ENCODE measurements around the gene ACOT12. TPM values are rescaled to one million over a fixed set of nuclear protein-coding genes. Genes with fewer than 3 reads are reported as not detected.
"Not testable (repeated sequence)": the region's sequence is repeated elsewhere in the genome, so short reads cannot be mapped to it uniquely, and the experiment has no call there.

ACOT12 gene
- total RNA-seq, 4 donors from 2014 or later, result 1.7 TPM; not detected in 3

- no peak for DNase-seq (ENCODE audit: low spot score in 2 of 2)
- peaks cover 0 to 18% (median 0%) of the 10 kb centered on the region in 3 donors for H3K36me3 ChIP-seq
- no peaks in the 10 kb centered on the region for H3K9me3 ChIP-seq
- peaks cover 0 to 4% (median 0%) of the 10 kb centered on the region in 4 donors for H3K4me1 ChIP-seq
- no peak overlapping the region for H3K27ac ChIP-seq
- TF ChIP-seq CTCF (IDR thresholded peaks at IDR 0.05), result no peak
- H3K4me3 ChIP-seq, result no peak overlapping the region
- no peaks in the 10 kb centered on the region for H3K27me3 ChIP-seq
- 83 to 95% methylated on average over 2 of the region's 2 CpGs for WGBS, 2 donors
Measured at GRCh38 chr5:81409361-81409760, 15.4 kb upstream of the ACOT12 start.

GRCh38 chr5:81408496-81408895 is 14.6 kb upstream of the ACOT12 start:
- Histone ChIP-seq H3K27me3 (no peaks in the 10 kb centered on the region), H3K9me3 (no peaks in the 10 kb centered on the region), H3K27ac (no peak overlapping the region), H3K4me1 (peaks cover 0 to 4% (median 0%) of the 10 kb centered on the region in 4 donors), H3K36me3 (peaks cover 0 to 18% (median 0%) of the 10 kb centered on the region in 3 donors), H3K4me3 (no peak overlapping the region)
- DNase-seq (ENCODE audit: low spot score in 2 of 2), result no peak
- no peak for TF ChIP-seq POLR2A (IDR thresholded peaks at IDR 0.05)
- no peak for TF ChIP-seq EP300 (IDR thresholded peaks at IDR 0.05)
- TF ChIP-seq CTCF (IDR thresholded peaks at IDR 0.05), result no peak
- WGBS, 2 donors, result 23 to 38% methylated on average over 1 of the region's 1 CpG

GRCh38 chr5:81407811-81408210 is 13.9 kb upstream of the ACOT12 start:
- not testable (repeated sequence) for DNase-seq (ENCODE audit: low spot score in 2 of 2); H3K9me3 ChIP-seq; H3K27me3 ChIP-seq; H3K27ac ChIP-seq; H3K4me3 ChIP-seq; H3K4me1 ChIP-seq
- peaks cover 0 to 18% (median 0%) of the 10 kb centered on the region in 3 donors for H3K36me3 ChIP-seq
- WGBS, 2 donors, result 55 to 67% methylated on average over 4 of the region's 4 CpGs

GRCh38 chr5:81405126-81405891 is 11.4 kb upstream of the ACOT12 start:
- H3K36me3 ChIP-seq, result peaks cover 0 to 18% (median 0%) of the 10 kb centered on the region in 3 donors
- H3K27ac ChIP-seq, result no peak overlapping the region
- TF ChIP-seq POLR2A (IDR thresholded peaks at IDR 0.05) (no peak), EP300 (IDR thresholded peaks at IDR 0.05) (no peak), CTCF (IDR thresholded peaks at IDR 0.05) (no peak)
- no peak overlapping the region for H3K4me3 ChIP-seq
- H3K4me1 ChIP-seq, result peaks cover 0 to 4% (median 0%) of the 10 kb centered on the region in 4 donors
- 71 to 72% methylated on average over 7 of the region's 7 CpGs for WGBS, 2 donors
- H3K27me3 ChIP-seq, result no peaks in the 10 kb centered on the region
- H3K9me3 ChIP-seq, result no peaks in the 10 kb centered on the region
- no peak for DNase-seq (ENCODE audit: low spot score in 2 of 2)

- no peaks in the 10 kb centered on the region for H3K9me3 ChIP-seq
- H3K36me3 ChIP-seq, result peaks cover 0 to 6% (median 0%) of the 10 kb centered on the region in 3 donors
- 49 to 56% methylated on average over 2 of the region's 2 CpGs for WGBS, 2 donors
- no peaks in the 10 kb centered on the region for H3K27me3 ChIP-seq
- DNase-seq (ENCODE audit: low spot score in 2 of 2), result no peak
- H3K27ac ChIP-seq, result no peak overlapping the region
- TF ChIP-seq POLR2A (IDR thresholded peaks at IDR 0.05) (no peak), EP300 (IDR thresholded peaks at IDR 0.05) (no peak)
- peaks cover 0 to under 1% (median 0%) of the 10 kb centered on the region in 4 donors for H3K4me1 ChIP-seq
- no peak overlapping the region for H3K4me3 ChIP-seq
Measured at GRCh38 chr5:81402192-81402930, 8.4 kb upstream of the ACOT12 start.

GRCh38 chr5:81401266-81401665 is 7.3 kb upstream of the ACOT12 start:
- H3K27me3 ChIP-seq, result no peaks in the 10 kb centered on the region
- no peaks in the 10 kb centered on the region for H3K36me3 ChIP-seq
- no peak overlapping the region for H3K4me3 ChIP-seq
- DNase-seq (ENCODE audit: low spot score in 2 of 2), result no peak
- TF ChIP-seq CTCF (IDR thresholded peaks at IDR 0.05) (no peak), POLR2A (IDR thresholded peaks at IDR 0.05) (no peak), EP300 (IDR thresholded peaks at IDR 0.05) (no peak)
- H3K9me3 ChIP-seq, result no peaks in the 10 kb centered on the region
- peaks cover 0 to 5% (median 0%) of the 10 kb centered on the region in 4 donors for H3K4me1 ChIP-seq
- H3K27ac ChIP-seq, result no peak overlapping the region
- 82 to 86% methylated on average over 11 of the region's 11 CpGs for WGBS, 2 donors
